MM.1S (cell line): ENCODE data around the gene CREB3L2.

Experiments
- DNase-seq: peaks from one replicate; pipeline ENCODE4 v3.0.0-alpha.2; 2015
- H2AFZ ChIP-seq: fragments of 300-600 bp; sonication (generic); 2 replicates; pipeline ENCODE4 v1.6.0; 2016; ENCODE audit warnings: antibody characterized with exemption, low read length
- H3F3A ChIP-seq: fragments of 300-600 bp; sonication (generic); 2 replicates; pipeline ENCODE4 v1.6.1; 2016; ENCODE audit warnings: mild to moderate bottlenecking, antibody characterized with exemption, low read length, moderate library complexity, mixed read lengths; ENCODE audit not compliant: insufficient read depth
- H3K27ac ChIP-seq: fragments of 300-600 bp; sonication (generic); 2 replicates; pipeline ENCODE4 v1.5.1; 2016; ENCODE audit warnings: mild to moderate bottlenecking, low read length
- H3K27me3 ChIP-seq: fragments of 300-600 bp; sonication (generic); replicated peaks from 2 replicates; pipeline ENCODE4 v1.6.0; 2016; ENCODE audit warnings: low read length; ENCODE audit not compliant: insufficient read depth
- H3K36me3 ChIP-seq: fragments of 300-600 bp; sonication (generic); replicated peaks from 2 replicates; pipeline ENCODE4 v1.6.1; 2016; ENCODE audit warnings: mild to moderate bottlenecking, low read length, mixed read lengths; ENCODE audit not compliant: insufficient read depth
- H3K4me1 ChIP-seq: fragments of 300-600 bp; sonication (generic); 2 replicates; pipeline ENCODE4 v1.6.1; 2016; ENCODE audit warnings: low read length, mixed read lengths
- H3K4me2 ChIP-seq: fragments of 300-600 bp; sonication (generic); 2 replicates; pipeline ENCODE4 v1.6.0; 2016; ENCODE audit warnings: low read depth, low read length
- H3K4me3 ChIP-seq: fragments of 300-600 bp; sonication (generic); 2 replicates; pipeline ENCODE4 v1.5.1; 2016; ENCODE audit warnings: low read length, mixed read lengths
- H3K79me2 ChIP-seq: fragments of 300-600 bp; sonication (generic); 2 replicates; pipeline ENCODE4 v1.6.1; 2016; ENCODE audit warnings: mixed run types, low read length, mixed read lengths
- H3K9ac ChIP-seq: fragments of 300-600 bp; sonication (generic); 2 replicates; pipeline ENCODE4 v1.6.1; 2016; ENCODE audit warnings: low read length, mixed read lengths
- H3K9me2 ChIP-seq: fragments of 300-600 bp; sonication (generic); replicated peaks from 2 replicates; pipeline ENCODE4 v1.6.1; 2016; ENCODE audit warnings: mild to moderate bottlenecking, low read length, mixed read lengths; ENCODE audit not compliant: insufficient read depth
- H3K9me3 ChIP-seq: fragments of 300-600 bp; sonication (generic); replicated peaks from 2 replicates; pipeline ENCODE4 v1.6.1; 2016; ENCODE audit warnings: mild to moderate bottlenecking, low read length, mixed read lengths; ENCODE audit not compliant: insufficient read depth
- H4K20me1 ChIP-seq: fragments of 300-600 bp; sonication (generic); 2 replicates; pipeline ENCODE4 v1.6.1; 2016; ENCODE audit warnings: mild to moderate bottlenecking, low read length, moderate library complexity, mixed read lengths; ENCODE audit not compliant: insufficient read depth
- CTCF ChIP-seq: fragments of 300-600 bp; sonication (generic); IDR thresholded peaks from 2 replicates; pipeline ENCODE4 v1.5.1; 2016; ENCODE audit warnings: antibody characterized with exemption, low read length, mixed read lengths
- EZH2 ChIP-seq: fragments of 300-600 bp; sonication (generic); optimal IDR thresholded peaks from 2 replicates; pipeline ENCODE3; 2017; ENCODE audit warnings: low read depth, mild to moderate bottlenecking, antibody characterized with exemption, low read length, mixed read lengths
- EZH2phosphoT487 ChIP-seq: fragments of 300-600 bp; sonication (generic); IDR thresholded peaks from 2 replicates; pipeline ENCODE4 v1.6.1; 2018; ENCODE audit warnings: antibody characterized with exemption, low read length

The CREB3L2 gene

GRCh38 chr7:137960020-137960419, 41.9 kb downstream of the CREB3L2 start:
- 0 out of 2 replicates have a peak, but pooled peaks cover 10% of the 10 kb centered on the region for H4K20me1 ChIP-seq
- no peak overlapping the region for H3K27ac ChIP-seq
- no peaks in the 10 kb centered on the region for H3F3A ChIP-seq
- H3K4me3 ChIP-seq: no peak overlapping the region
- H3K27me3 ChIP-seq: no peaks in the 10 kb centered on the region
- 0 out of 2 replicates have a peak, but pooled peaks cover 8% of the 10 kb centered on the region for H3K36me3 ChIP-seq
- no peak overlapping the region for H2AFZ ChIP-seq
- H3K79me2 ChIP-seq: peaks cover 97% of the 10 kb centered on the region
- H3K9me2 ChIP-seq: no peaks in the 10 kb centered on the region
- no peaks in the 10 kb centered on the region for H3K4me1 ChIP-seq
- H3K9me3 ChIP-seq: no peaks in the 10 kb centered on the region
- H3K9ac ChIP-seq: no peak overlapping the region
- H3K4me2 ChIP-seq: no peak overlapping the region
- no peak for TF ChIP-seq EZH2
- TF ChIP-seq EZH2phosphoT487: no peak
- TF ChIP-seq CTCF: no peak
- DNase-seq: no peak

GRCh38 chr7:137958470-137959431, 43.1 kb downstream of the CREB3L2 start:
- Histone ChIP-seq H3K9me3 (no peaks in the 10 kb centered on the region), H3K36me3 (0 out of 2 replicates have a peak, but pooled peaks cover 8% of the 10 kb centered on the region), H3K4me3 (no peak overlapping the region), H3F3A (no peaks in the 10 kb centered on the region), H3K4me1 (no peaks in the 10 kb centered on the region), H3K4me2 (no peak overlapping the region), H3K27ac (no peak overlapping the region), H3K9ac (no peak overlapping the region), H3K27me3 (no peaks in the 10 kb centered on the region), H3K79me2 (peaks cover 97% of the 10 kb centered on the region), H3K9me2 (no peaks in the 10 kb centered on the region), H2AFZ (no peak overlapping the region), H4K20me1 (0 out of 2 replicates have a peak, but pooled peaks cover 7% of the 10 kb centered on the region)
- DNase-seq: no peak
- no peak for TF ChIP-seq CTCF
- TF ChIP-seq EZH2: no peak
- TF ChIP-seq EZH2phosphoT487: no peak

- H3K27ac ChIP-seq: no peak overlapping the region
- no peaks in the 10 kb centered on the region for H3K4me1 ChIP-seq
- H3K27me3 ChIP-seq: no peaks in the 10 kb centered on the region
- no peaks in the 10 kb centered on the region for H3F3A ChIP-seq
- H4K20me1 ChIP-seq: 0 out of 2 replicates have a peak, but pooled peaks cover 6% of the 10 kb centered on the region
- H3K9ac ChIP-seq: no peak overlapping the region
- DNase-seq: no peak
- H2AFZ ChIP-seq: no peak overlapping the region
- no peak overlapping the region for H3K4me3 ChIP-seq
- no peaks in the 10 kb centered on the region for H3K9me2 ChIP-seq
- TF ChIP-seq CTCF (no peak), EZH2phosphoT487 (no peak), EZH2 (no peak)
- H3K4me2 ChIP-seq: no peak overlapping the region
- peaks cover 97% of the 10 kb centered on the region for H3K79me2 ChIP-seq
- H3K9me3 ChIP-seq: no peaks in the 10 kb centered on the region
- 0 out of 2 replicates have a peak, but pooled peaks cover 8% of the 10 kb centered on the region for H3K36me3 ChIP-seq
Observed at GRCh38 chr7:137957887-137958286, 44.0 kb downstream of the CREB3L2 start.
